Mucosa of gallbladder (tissue), 1 donor: ENCODE results near the gene CAMTA2. TPM values are rescaled to one million over a fixed set of nuclear protein-coding genes. Genes with fewer than 3 reads are reported as not detected.
"Not testable (repeated sequence)": the region's sequence is repeated elsewhere in the genome, so short reads cannot be mapped to it uniquely, and the experiment has no call there.

ENCODE experiments used
- DNase-seq: peaks from one replicate; pipeline ENCODE4 v3.0.0-alpha.2; 2020; ENCODE audit warnings: low spot score
- total RNA-seq: library from RNA; stranded (reverse); gene quantifications from one replicate; pipeline ENCODE4 v1.2.1, GENCODE V29; 2021
- donor health status: DM: no; HTN: no; CAD: no.

The CAMTA2 gene
- total RNA-seq, 1 donor from 2014 or later, result 68.0 TPM

DNA sequence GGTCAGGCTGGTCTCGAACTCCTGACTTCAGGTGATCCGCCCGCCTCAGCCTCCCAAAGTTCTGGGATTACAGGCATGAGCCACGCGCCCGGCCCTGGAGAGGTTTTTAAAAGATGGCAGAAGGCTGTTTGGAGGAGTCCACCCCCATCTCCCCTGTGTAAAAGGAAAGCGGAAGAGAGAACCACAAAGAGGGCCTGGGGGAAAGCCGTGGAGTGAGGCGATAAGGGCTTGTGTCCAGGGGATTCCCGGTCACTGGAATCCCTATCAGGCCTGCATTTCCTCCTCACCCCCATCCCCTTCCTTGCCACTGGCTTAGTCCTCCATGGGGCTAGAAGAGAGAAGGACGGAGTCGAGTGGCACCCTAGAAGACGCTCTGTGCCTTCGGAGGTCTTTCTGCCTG, 55.5 kb downstream of the CAMTA2 start, which contains the start of gene GP1BA:
Gene GP1BA, plus strand, starts transcription at position 315 of the 400 bp plus-strand sequence. CDS start 328 bp downstream, outside the sequence.
- no peak for DNase-seq

- DNase-seq, result no peak
These were observed 58.6 kb downstream of the CAMTA2 start for GRCh38 chr17:4928881-4929280.

DNA sequence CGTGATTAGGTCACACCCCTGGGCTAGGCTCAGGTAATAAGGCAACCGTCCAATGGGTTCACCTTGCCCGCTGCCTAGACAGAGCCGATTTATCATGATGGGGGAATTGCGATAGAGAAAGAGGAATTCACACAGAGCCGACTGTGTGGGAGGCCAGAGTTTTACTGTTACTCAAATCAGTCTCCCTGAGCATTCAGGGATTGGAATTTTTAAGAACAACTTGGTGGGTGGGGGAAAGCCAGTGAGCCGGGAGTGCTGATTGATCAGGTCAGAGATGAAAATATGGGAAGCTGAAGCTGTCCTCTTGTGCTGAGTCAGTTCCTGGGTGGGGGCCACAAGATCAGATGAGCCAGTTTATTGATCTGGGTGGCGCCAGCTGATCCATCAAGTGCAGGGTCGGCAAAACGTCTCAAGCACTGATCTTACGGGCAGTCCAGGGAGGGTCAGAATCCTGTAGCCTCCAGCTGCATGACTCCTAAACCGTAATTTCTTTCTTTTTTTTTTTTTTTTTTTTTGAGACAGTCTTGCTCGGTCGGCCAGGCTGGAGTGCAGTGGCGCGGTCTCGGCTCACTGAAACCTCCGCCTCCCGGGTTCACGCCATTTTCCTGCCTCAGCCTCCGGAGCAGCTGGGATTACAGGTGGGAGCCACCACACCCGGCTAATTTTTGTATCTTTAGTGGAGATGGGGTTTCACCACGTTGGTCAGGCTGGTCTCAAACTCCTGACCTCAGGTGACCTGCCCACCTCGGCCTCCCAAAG, 60.7 kb downstream of the CAMTA2 start:
- not testable (repeated sequence) for DNase-seq

GRCh38 chr17:4921320-4921719, 66.2 kb downstream of the CAMTA2 start:
- no peak for DNase-seq

- DNase-seq, result no peak
These were observed 67.0 kb downstream of the CAMTA2 start for GRCh38 chr17:4920351-4921048.

- DNase-seq, result no peak
These were observed 67.9 kb downstream of the CAMTA2 start for GRCh38 chr17:4919511-4920047.

Other genes starting within 250 kb of the CAMTA2 start
- gene ZMYND15, start 247.8 kb downstream of the CAMTA2 start, total RNA-seq, result 5.3 TPM
- 92.6 TPM for gene CXCL16, start 247.7 kb downstream of the CAMTA2 start, total RNA-seq
- 56.9 TPM for gene TM4SF5, start 215.8 kb downstream of the CAMTA2 start, total RNA-seq
- 3.9 TPM for gene VMO1, start 201.3 kb downstream of the CAMTA2 start, total RNA-seq
- 0.46 TPM for gene GLTPD2, start 198.7 kb downstream of the CAMTA2 start, total RNA-seq
- 104 TPM for gene PSMB6, start 191.5 kb downstream of the CAMTA2 start, total RNA-seq
- gene PLD2, start 180.5 kb downstream of the CAMTA2 start, total RNA-seq, result 48.7 TPM
- 161 TPM for gene MINK1, start 154.3 kb downstream of the CAMTA2 start, total RNA-seq
- gene C17orf107, start 88.1 kb downstream of the CAMTA2 start, total RNA-seq, result 8.8 TPM
- gene CHRNE, start 84.6 kb downstream of the CAMTA2 start, total RNA-seq, result 9.4 TPM
- not detected for gene GP1BA, start 55.4 kb downstream of the CAMTA2 start, total RNA-seq
- 68.9 TPM for gene SLC25A11, start 47.6 kb downstream of the CAMTA2 start, total RNA-seq
- gene RNF167, start 47.4 kb downstream of the CAMTA2 start, total RNA-seq, result 140 TPM
- 484 TPM for gene PFN1, start 39.1 kb downstream of the CAMTA2 start, total RNA-seq
- 7.5 TPM for gene ENO3, start 36.6 kb downstream of the CAMTA2 start, total RNA-seq
- 54.2 TPM for gene SPAG7, start 19.9 kb downstream of the CAMTA2 start, total RNA-seq
- 1.4 TPM for gene INCA1, start 9.8 kb upstream of the CAMTA2 start, total RNA-seq
- gene KIF1C, start 10.3 kb upstream of the CAMTA2 start, total RNA-seq, result 234 TPM
- not detected for gene SLC52A1, start 47.8 kb upstream of the CAMTA2 start, total RNA-seq
- 8.7 TPM for gene ZFP3, start 90.8 kb upstream of the CAMTA2 start, total RNA-seq
- 9.6 TPM for gene ZNF232, start 124.2 kb upstream of the CAMTA2 start, total RNA-seq
- 0.09 TPM for gene USP6, start 128.4 kb upstream of the CAMTA2 start, total RNA-seq
- gene ZNF594, start 204.2 kb upstream of the CAMTA2 start, total RNA-seq, result 9.2 TPM
- gene SCIMP, start 247.2 kb upstream of the CAMTA2 start, total RNA-seq, result 4.9 TPM